CD4-positive, alpha-beta T cell treated with Interleukin-6 for 4 hours (primary cell): Measurements from ENCODE around the gene PLA2G3.
"Not testable (repeated sequence)": the region's sequence is repeated elsewhere in the genome, so short reads cannot be mapped to it uniquely, and the experiment has no call there.

Experiments
- DNase-seq: peaks from one replicate; pipeline ENCODE4 v3.0.0-alpha.2; 2020; ENCODE audit warnings: mixed read lengths

Gene PLA2G3

GRCh38 chr22:31139866-31140716 is at the start of gene PLA2G3:
Gene PLA2G3, minus strand, starts transcription at chr22:31140508. Its CDS starts 154 bp downstream, at chr22:31140354.
- DNase-seq: no peak

GRCh38 chr22:31187627-31188026 is 47.3 kb upstream of the PLA2G3 start:
- DNase-seq: no peak

GRCh38 chr22:31185056-31185455 is 44.7 kb upstream of the PLA2G3 start:
- no peak for DNase-seq

GRCh38 chr22:31184015-31184414 is 43.7 kb upstream of the PLA2G3 start:
- no peak for DNase-seq

- no peak for DNase-seq
Observed at GRCh38 chr22:31179345-31179744, 39.0 kb upstream of the PLA2G3 start.

GRCh38 chr22:31178859-31179258 is 38.6 kb upstream of the PLA2G3 start:
- no peak for DNase-seq

GRCh38 chr22:31177420-31178162 is 37.3 kb upstream of the PLA2G3 start:
- DNase-seq: no peak

GRCh38 chr22:31176923-31177322 is 36.6 kb upstream of the PLA2G3 start:
- DNase-seq: no peak

GRCh38 chr22:31173386-31174145 is 33.3 kb upstream of the PLA2G3 start:
- no peak for DNase-seq

GRCh38 chr22:31171734-31172133 is 31.4 kb upstream of the PLA2G3 start:
- not testable (repeated sequence) for DNase-seq

GRCh38 chr22:31170971-31171370 is 30.7 kb upstream of the PLA2G3 start:
- no peak for DNase-seq

- DNase-seq: no peak
Observed at GRCh38 chr22:31162015-31162765, 21.9 kb upstream of the PLA2G3 start.

GRCh38 chr22:31161386-31161785 is 21.1 kb upstream of the PLA2G3 start:
- no peak for DNase-seq

GRCh38 chr22:31160328-31160978 is 20.1 kb upstream of the PLA2G3 start:
- DNase-seq: peak; percentile 24

GRCh38 chr22:31155422-31155821 is 15.1 kb upstream of the PLA2G3 start:
- no peak for DNase-seq

- no peak for DNase-seq
Observed at GRCh38 chr22:31154975-31155374, 14.7 kb upstream of the PLA2G3 start.

- DNase-seq: no peak
Observed at GRCh38 chr22:31153357-31153756, 13.0 kb upstream of the PLA2G3 start.

- DNase-seq: no peak
Observed at GRCh38 chr22:31151872-31152271, 11.6 kb upstream of the PLA2G3 start.

GRCh38 chr22:31150615-31151014 is 10.3 kb upstream of the PLA2G3 start:
- no peak for DNase-seq

GRCh38 chr22:31148953-31149627 is 8.8 kb upstream of the PLA2G3 start:
- DNase-seq: peak; percentile 45

GRCh38 chr22:31148488-31148887 is 8.2 kb upstream of the PLA2G3 start:
- DNase-seq: no peak
